K562 (cell line): ENCODE results near the gene TUBB2A. TPM values are rescaled to one million over a fixed set of nuclear protein-coding genes. Genes with fewer than 3 reads are reported as not detected.

ENCODE experiments used
- CBFB ChIP-seq: sonication (generic); formaldehyde crosslinking; IDR thresholded peaks from 2 replicates; pipeline ENCODE4 v1.4.0; 2020; ENCODE audit warnings: mild to moderate bottlenecking, missing genetic modification reagents
- CREB3L1 ChIP-seq: fragments of 450-650 bp; IDR thresholded peaks from 2 replicates; pipeline ENCODE4 v1.6.1; 2014; ENCODE audit warnings: low read depth, mild to moderate bottlenecking, moderate library complexity, borderline replicate concordance
- CREBBP ChIP-seq: IDR thresholded peaks from one replicate; pipeline ENCODE4 v1.6.1; 2012; ENCODE audit warnings: low read depth, mild to moderate bottlenecking, control low read depth, inconsistent platforms, low read length
- CSDE1 ChIP-seq, 2 experiments: fragments of 450-650 bp; IDR thresholded peaks; 2 replicates each; pipeline ENCODE4 v1.6.1; 2016; ENCODE audit warnings: mild to moderate bottlenecking in 1 of 2
- DDX20 ChIP-seq: fragments of 450-650 bp; IDR thresholded peaks from 2 replicates; pipeline ENCODE4 v1.6.1; 2016; ENCODE audit warnings: missing genetic modification characterization, low read depth, mild to moderate bottlenecking, missing compliant biosample characterization, moderate library complexity
- EP400 ChIP-seq: fragments of 450-650 bp; IDR thresholded peaks from 2 replicates; pipeline ENCODE4 v1.6.1; 2017; ENCODE audit warnings: antibody characterized with exemption, mild to moderate bottlenecking, moderate library complexity
- ESRRA ChIP-seq: fragments of 450-650 bp; IDR thresholded peaks from 2 replicates; pipeline ENCODE4 v1.6.1; 2014; ENCODE audit warnings: low read depth, mild to moderate bottlenecking, moderate library complexity, borderline replicate concordance
- GTF2A2 ChIP-seq: IDR thresholded peaks from 2 replicates; pipeline ENCODE4 v1.6.1; 2016; ENCODE audit warnings: mild to moderate bottlenecking, missing genetic modification characterization, missing compliant biosample characterization
- HSF4 ChIP-seq: fragments of 250-450 bp; sonication (Bioruptor Pico); IDR thresholded peaks from 2 replicates; pipeline ENCODE4 v2.1.2; 2022; ENCODE audit warnings: mild to moderate bottlenecking, moderate library complexity, borderline replicate concordance
- NFE2 ChIP-seq: IDR thresholded peaks from 2 replicates; pipeline ENCODE4 v1.6.1; 2014; ENCODE audit warnings: antibody characterized with exemption, low read depth
- PCBP1 ChIP-seq: fragments of 200-400 bp; formaldehyde crosslinking; IDR thresholded peaks from 2 replicates; pipeline ENCODE4 v1.6.1; 2018; ENCODE audit warnings: mild to moderate bottlenecking, low read depth, low read length; ENCODE audit not compliant: poor library complexity, severe bottlenecking
- POLR3G ChIP-seq: IDR thresholded peaks from 2 replicates; pipeline ENCODE4 v1.6.1; 2011; ENCODE audit not compliant: insufficient read length, insufficient replicate concordance; ENCODE audit errors: extremely low read depth
- RBBP5 ChIP-seq: fragments of 200-600 bp; sonication (generic); IDR thresholded peaks from 2 replicates; pipeline ENCODE4 v1.6.1; 2012; ENCODE audit warnings: borderline replicate concordance, mild to moderate bottlenecking, low read length, control low read depth, inconsistent platforms; ENCODE audit not compliant: insufficient read depth, poor library complexity, severe bottlenecking
- RFX7 ChIP-seq: fragments of 250-450 bp; sonication (Bioruptor Pico); IDR thresholded peaks from 2 replicates; pipeline ENCODE4 v1.5.1; 2021; ENCODE audit warnings: mild to moderate bottlenecking
- SREBF2 ChIP-seq: sonication (generic); formaldehyde crosslinking; IDR thresholded peaks from 2 replicates; pipeline ENCODE4 v1.4.0; 2020; ENCODE audit warnings: mild to moderate bottlenecking, missing genetic modification reagents
- SRSF9 ChIP-seq: fragments of 200-400 bp; formaldehyde crosslinking; IDR thresholded peaks from 2 replicates; pipeline ENCODE4 v1.6.1; 2017; ENCODE audit warnings: low read depth, low read length, borderline replicate concordance
- ZBTB49 ChIP-seq: sonication (generic); formaldehyde crosslinking; IDR thresholded peaks from 2 replicates; pipeline ENCODE4 v1.8.0; 2022; ENCODE audit warnings: missing genetic modification reagents, mild to moderate bottlenecking, borderline replicate concordance
- ZBTB7A ChIP-seq: IDR thresholded peaks from 2 replicates; pipeline ENCODE4 v1.6.1; 2011; ENCODE audit warnings: low read depth, mild to moderate bottlenecking, low read length, moderate library complexity, borderline replicate concordance; ENCODE audit not compliant: control insufficient read depth
- ZNF354B ChIP-seq: fragments of 250-450 bp; sonication (Bioruptor Pico); IDR thresholded peaks from 2 replicates; pipeline ENCODE4 v1.4.0; 2020
- polyA plus RNA-seq, 8 experiments: library from polyadenylated mRNA; depleted of rRNA in 4 of 8; stranded (reverse) in 5 of 8; unstranded in 3 of 8; fragments of >200 nt; fragmentation: Nextera tagmentation in 2 of 8; fragmentation: Illumina TruSeq in 1 of 8; extraction: Ambion mirVana in 2 of 8; extraction: Trizol in 1 of 8; gene quantifications; 2 replicates each; pipeline versions ENCODE4 v1.2.1 to v1.2.3, GENCODE V29; 2011 to 2014; ENCODE audit warnings: inconsistent platforms in 1 of 8, missing spikeins in 1 of 8
- total RNA-seq, 7 experiments: library from RNA; depleted of rRNA in 6 of 7; stranded (reverse); fragments of >200 nt in 6 of 7; fragmentation: Illumina TruSeq in 2 of 7; extraction: Trizol in 2 of 7; gene quantifications; 2 replicates each; pipeline versions ENCODE4 v1.2.1 to v1.2.3, GENCODE V29; 2011 to 2021; ENCODE audit warnings: low replicate concordance in 1 of 7
- TF ChIP-seq, protein P1 (sequence below), 2 experiments: fragments of 450-650 bp in 1 of 2; sonication (generic) in 1 of 2; formaldehyde crosslinking; conservative IDR thresholded peaks; 2 replicates each; pipeline versions ENCODE4 v1.4.0 to v1.8.1; 2020 to 2022; ENCODE audit warnings: mild to moderate bottlenecking in 1 of 2, missing genetic modification reagents in 1 of 2
- TF ChIP-seq, protein P2 (sequence below): fragments of 250-450 bp; sonication (Bioruptor Pico); IDR thresholded peaks from 2 replicates; pipeline ENCODE4 v1.4.0; 2020

TUBB2A gene
- total and polyA plus RNA-seq, 9 of the 15 experiments (the other 6 are each of a cell fraction or from before 2014, with no cell fraction given): 3.6 to 92.1 (median 45.6) TPM

GRCh38 chr6:3157131-3157933 is at the start of gene TUBB2A (continued):
- peak; percentile 49; the same call in 1 of the 2 replicates for TF ChIP-seq CREB3L1
- TF ChIP-seq PCBP1: peak; percentile 95
- TF ChIP-seq, protein P1, sequence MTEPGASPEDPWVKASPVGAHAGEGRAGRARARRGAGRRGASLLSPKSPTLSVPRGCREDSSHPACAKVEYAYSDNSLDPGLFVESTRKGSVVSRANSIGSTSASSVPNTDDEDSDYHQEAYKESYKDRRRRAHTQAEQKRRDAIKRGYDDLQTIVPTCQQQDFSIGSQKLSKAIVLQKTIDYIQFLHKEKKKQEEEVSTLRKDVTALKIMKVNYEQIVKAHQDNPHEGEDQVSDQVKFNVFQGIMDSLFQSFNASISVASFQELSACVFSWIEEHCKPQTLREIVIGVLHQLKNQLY (CRISPR knock-in tag; conservative IDR thresholded peaks at IDR 0.05): no peak
- peak; percentile 88 for TF ChIP-seq RBBP5
- TF ChIP-seq SREBF2 (CRISPR knock-in tag): no peak
- no peak for TF ChIP-seq NFE2
- no peak for TF ChIP-seq SRSF9
- no peak for TF ChIP-seq POLR3G
- peak; percentile 99 for TF ChIP-seq ZBTB7A
- peak in 1 of 2 experiments; percentile 59; a peak in 1 of 4 replicates for TF ChIP-seq CSDE1 (IDR thresholded peaks at IDR 0.05)
- TF ChIP-seq DDX20 (tag): no peak
- TF ChIP-seq EP400: no peak; the same call in 1 of the 2 replicates
- no peak for TF ChIP-seq CBFB (CRISPR knock-in tag)
- TF ChIP-seq CREBBP: no peak
- no peak for TF ChIP-seq ZBTB49 (CRISPR knock-in tag)
- TF ChIP-seq, protein P2, sequence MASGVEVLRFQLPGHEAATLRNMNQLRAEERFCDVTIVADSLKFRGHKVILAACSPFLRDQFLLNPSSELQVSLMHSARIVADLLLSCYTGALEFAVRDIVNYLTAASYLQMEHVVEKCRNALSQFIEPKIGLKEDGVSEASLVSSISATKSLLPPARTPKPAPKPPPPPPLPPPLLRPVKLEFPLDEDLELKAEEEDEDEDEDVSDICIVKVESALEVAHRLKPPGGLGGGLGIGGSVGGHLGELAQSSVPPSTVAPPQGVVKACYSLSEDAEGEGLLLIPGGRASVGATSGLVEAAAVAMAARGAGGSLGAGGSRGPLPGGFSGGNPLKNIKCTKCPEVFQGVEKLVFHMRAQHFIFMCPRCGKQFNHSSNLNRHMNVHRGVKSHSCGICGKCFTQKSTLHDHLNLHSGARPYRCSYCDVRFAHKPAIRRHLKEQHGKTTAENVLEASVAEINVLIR (CRISPR knock-in tag): peak; percentile 96
- no peak for TF ChIP-seq HSF4 (CRISPR knock-in tag)
- no peak for TF ChIP-seq ZNF354B (CRISPR knock-in tag)
- TF ChIP-seq RFX7: no peak
- peak; percentile 76; the same call in 1 of the 2 replicates for TF ChIP-seq ESRRA
- peak; percentile 99 for TF ChIP-seq GTF2A2 (tag)
